ENCODE measurements around the gene CEBPE.

Gene CEBPE

DNA sequence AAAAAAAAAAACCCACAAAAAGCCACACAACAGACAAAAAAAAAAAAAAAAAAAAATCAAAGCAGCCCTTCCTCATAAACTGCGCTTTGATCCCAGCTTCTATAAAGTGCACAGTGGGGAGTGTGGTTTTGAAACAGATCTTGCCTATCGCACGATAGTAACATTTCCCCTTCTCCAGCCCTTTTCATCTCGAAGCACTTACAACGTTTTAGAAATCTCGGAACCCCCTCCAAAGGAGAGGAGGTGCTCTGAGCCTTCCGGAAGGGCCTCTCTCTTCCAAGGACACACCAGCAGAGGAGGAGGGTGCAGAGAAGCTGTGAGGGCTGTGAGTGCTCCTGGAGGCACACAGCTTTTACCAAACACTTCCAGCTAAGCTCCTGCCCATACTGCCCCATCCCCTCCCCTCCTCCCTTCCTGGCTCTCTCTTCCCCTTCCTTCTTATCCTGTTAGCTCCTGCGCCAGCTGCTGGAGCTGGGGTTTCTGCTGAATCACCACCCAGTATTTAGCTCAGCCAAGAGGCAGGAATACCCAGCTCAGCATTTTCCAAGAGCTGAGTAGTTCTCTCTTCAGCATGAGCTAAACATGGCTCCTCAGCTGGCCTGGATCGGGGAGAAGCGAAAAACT, 36.0 kb upstream of the CEBPE start:
- Mint-ChIP-seq H3K9me3 (no peaks in the 10 kb centered on the region), H3K4me3 (peak overlapping the region; percentile 48), H3K4me1 (peaks cover 62% of the 10 kb centered on the region), H3K27me3 (ENCODE audit: low read depth, poor library complexity) (no peaks in the 10 kb centered on the region), H3K36me3 (ENCODE audit: low read depth) (peaks cover 39% of the 10 kb centered on the region), H3K27ac (peak overlapping the region; percentile 89)
- DNase-seq: no peak
- TF ChIP-seq, protein P1, sequence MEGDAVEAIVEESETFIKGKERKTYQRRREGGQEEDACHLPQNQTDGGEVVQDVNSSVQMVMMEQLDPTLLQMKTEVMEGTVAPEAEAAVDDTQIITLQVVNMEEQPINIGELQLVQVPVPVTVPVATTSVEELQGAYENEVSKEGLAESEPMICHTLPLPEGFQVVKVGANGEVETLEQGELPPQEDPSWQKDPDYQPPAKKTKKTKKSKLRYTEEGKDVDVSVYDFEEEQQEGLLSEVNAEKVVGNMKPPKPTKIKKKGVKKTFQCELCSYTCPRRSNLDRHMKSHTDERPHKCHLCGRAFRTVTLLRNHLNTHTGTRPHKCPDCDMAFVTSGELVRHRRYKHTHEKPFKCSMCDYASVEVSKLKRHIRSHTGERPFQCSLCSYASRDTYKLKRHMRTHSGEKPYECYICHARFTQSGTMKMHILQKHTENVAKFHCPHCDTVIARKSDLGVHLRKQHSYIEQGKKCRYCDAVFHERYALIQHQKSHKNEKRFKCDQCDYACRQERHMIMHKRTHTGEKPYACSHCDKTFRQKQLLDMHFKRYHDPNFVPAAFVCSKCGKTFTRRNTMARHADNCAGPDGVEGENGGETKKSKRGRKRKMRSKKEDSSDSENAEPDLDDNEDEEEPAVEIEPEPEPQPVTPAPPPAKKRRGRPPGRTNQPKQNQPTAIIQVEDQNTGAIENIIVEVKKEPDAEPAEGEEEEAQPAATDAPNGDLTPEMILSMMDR (IDR thresholded peaks at IDR 0.05): no peak

DNA sequence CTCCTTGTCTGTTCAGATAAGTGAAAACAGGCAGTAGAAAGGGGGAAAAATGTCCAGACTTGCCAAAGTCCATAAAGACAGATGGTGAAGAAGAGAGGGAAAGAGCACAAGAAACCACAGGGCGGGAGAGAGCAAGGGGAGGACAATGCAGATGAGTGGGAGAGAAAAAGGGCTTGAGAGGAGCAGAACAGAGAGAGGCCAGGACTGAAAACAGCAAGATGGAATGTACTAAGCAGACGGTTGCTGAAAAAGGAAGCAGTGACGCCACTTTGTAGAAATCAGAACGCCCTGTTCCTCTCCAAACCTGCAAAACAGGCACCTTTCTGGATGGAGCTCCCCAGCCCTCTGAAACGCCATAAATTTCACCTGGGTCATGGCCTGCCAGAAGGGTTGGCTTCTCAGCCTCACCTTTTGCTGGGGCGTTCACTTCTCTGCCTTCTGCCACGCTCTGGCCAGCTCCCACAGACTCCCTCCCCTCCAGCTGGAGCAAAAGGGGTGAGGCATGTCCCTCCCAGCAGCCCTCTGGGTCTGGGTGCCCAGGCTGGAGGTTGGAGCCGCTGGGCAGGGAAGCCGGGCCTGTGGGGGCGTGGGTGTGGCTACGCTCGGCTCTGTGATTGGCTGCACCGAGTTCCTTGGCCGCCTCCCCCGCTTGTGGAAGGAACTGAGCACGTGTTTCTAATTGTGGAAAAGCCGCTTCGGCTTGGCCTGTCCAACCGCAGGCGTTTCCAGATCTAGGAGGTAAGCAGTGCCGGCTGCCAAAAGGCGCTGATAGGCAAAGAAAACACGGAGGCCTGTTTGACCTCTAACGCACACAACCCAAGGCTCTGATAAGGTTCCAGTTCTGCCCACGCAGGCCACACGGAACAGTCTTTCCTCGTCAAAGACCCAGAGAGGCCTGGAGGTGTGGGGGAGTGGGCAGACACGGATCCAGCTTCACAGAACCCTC, 35.1 kb upstream of the CEBPE start:
- Mint-ChIP-seq H3K36me3 (ENCODE audit: low read depth) (peaks cover 42% of the 10 kb centered on the region), H3K27ac (peak overlapping the region; percentile 96), H3K4me1 (peaks cover 59% of the 10 kb centered on the region), H3K4me3 (peak overlapping the region; percentile 34), H3K27me3 (ENCODE audit: low read depth, poor library complexity) (no peaks in the 10 kb centered on the region), H3K9me3 (peaks cover 3% of the 10 kb centered on the region)
- DNase-seq: peak; percentile 42
- TF ChIP-seq, protein P1 (IDR thresholded peaks at IDR 0.05): no peak

DNA sequence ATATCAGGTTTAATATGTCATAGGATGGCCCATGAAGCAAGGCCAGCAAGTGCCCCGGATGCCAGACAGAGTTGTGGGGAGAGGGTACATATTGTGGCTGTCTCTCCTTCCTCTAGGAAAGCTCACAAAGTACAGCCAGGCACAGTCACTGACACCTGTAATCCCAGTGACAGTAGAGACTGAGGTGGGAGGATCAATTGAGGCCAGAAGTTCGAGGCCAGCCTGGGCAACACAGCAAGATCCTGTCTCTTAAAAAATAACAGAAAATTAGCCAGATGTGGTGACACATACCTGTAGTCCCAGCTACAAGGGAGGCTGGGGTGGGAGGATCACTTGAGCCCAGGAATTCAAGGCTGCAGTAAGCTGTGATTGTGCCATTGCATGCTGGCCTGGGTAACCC, 32.3 kb upstream of the CEBPE start:
- Mint-ChIP-seq H3K36me3 (ENCODE audit: low read depth) (peaks cover 43% of the 10 kb centered on the region), H3K4me1 (peaks cover 57% of the 10 kb centered on the region), H3K27me3 (ENCODE audit: low read depth, poor library complexity) (no peaks in the 10 kb centered on the region), H3K9me3 (peaks cover 16% of the 10 kb centered on the region), H3K27ac (no peak overlapping the region), H3K4me3 (no peak overlapping the region)
- DNase-seq: no peak
- TF ChIP-seq, protein P1 (IDR thresholded peaks at IDR 0.05): no peak

DNA sequence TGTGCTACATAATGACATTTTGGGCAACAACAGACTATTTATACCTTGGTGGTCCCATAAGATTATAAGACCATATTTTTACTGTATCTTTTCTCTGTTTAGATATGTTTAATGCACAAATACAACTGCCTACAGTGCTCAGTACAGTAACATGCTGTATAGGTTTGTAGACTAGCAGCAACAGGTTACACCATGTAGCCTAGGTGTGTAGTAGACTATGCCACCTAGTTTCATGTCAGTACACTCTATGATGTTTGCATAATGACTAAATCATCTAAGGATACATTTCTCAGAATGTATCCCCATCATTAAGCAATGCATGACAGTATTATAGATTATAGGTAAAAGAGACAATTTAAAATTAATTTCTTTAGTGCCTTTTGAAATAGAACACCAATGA, 30.7 kb upstream of the CEBPE start:
- Mint-ChIP-seq H3K27me3 (ENCODE audit: low read depth, poor library complexity) (no peaks in the 10 kb centered on the region), H3K27ac (peak overlapping the region; percentile 26), H3K4me3 (no peak overlapping the region)

DNA sequence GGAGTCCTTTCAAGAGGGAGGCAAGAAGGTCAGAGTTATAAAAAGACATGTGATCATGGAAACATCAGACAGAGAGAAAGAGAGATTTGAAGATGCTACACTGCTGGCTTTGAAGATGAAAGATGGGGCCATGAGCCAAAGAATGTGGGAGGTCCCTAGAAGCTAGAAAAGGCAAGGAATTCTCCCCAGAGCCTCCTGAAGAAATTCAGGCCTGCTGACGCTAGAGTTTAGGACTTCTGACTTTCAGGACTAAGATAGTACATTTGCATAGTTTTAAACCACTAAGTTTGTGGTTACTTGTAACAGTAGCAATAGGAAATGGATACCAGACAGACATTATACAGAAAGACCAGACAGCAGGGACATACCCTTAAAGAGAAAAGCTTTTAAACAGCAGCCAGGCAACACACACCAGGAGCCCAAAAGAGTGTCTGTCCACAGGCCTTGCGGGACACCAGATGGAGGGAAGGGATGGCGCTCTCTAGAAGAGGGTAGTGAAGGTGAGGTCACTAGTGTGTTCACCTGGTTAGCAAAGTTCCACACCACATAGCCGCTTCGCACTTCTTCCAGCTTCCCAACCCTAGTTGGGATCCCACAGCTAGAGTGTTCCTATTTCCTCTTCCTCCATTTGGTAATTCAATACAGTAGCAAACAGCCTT, 29.7 kb upstream of the CEBPE start:
- Mint-ChIP-seq H3K9me3 (peaks cover 16% of the 10 kb centered on the region), H3K36me3 (ENCODE audit: low read depth) (peaks cover 53% of the 10 kb centered on the region), H3K27ac (peak overlapping the region; percentile 90), H3K27me3 (ENCODE audit: low read depth, poor library complexity) (no peaks in the 10 kb centered on the region), H3K4me1 (peaks cover 44% of the 10 kb centered on the region), H3K4me3 (no peak overlapping the region)
- TF ChIP-seq, protein P1 (IDR thresholded peaks at IDR 0.05): no peak
- no peak for DNase-seq

More for the DNA sequence above, 30.7 kb upstream of the CEBPE start:
- Mint-ChIP-seq H3K36me3 (ENCODE audit: low read depth) (peaks cover 49% of the 10 kb centered on the region), H3K4me1 (peaks cover 51% of the 10 kb centered on the region), H3K9me3 (peaks cover 16% of the 10 kb centered on the region)
- DNase-seq: no peak
- TF ChIP-seq, protein P1 (IDR thresholded peaks at IDR 0.05): no peak

Data from nephron progenitor cell (in vitro differentiated cells).